Caco-2 (cell line): Measurements from ENCODE around the gene EPHB4. TPM values are rescaled to one million over a fixed set of nuclear protein-coding genes. Genes with fewer than 3 reads are reported as not detected.

ENCODE experiments used
- BruUV-seq: library from RNA; stranded (reverse); fragments of 400-500 nt; replicated peaks from 2 replicates; lab custom pipeline; 2021; lab: Mats Ljungman, UMichigan
- CTCF ChIA-PET: fragments of 300-600 bp; sonication (Branson Sonifier 250); formaldehyde crosslinking; loops from one replicate; lab custom pipeline; 2022; ENCODE audit warnings: antibody characterized with exemption; lab: Charles Lee
- POLR2A ChIA-PET: fragments of 300-600 bp; sonication (Branson Sonifier 250); formaldehyde crosslinking; loops from one replicate; lab custom pipeline; 2022; ENCODE audit warnings: antibody characterized with exemption; lab: Charles Lee
- DNase-seq, 2 experiments: peaks; one replicate each; pipeline versions ENCODE4 v3.0.0 to v3.0.0-alpha.2; 2020 to 2022
- H3K27me3 ChIP-seq: replicated peaks from 2 replicates; pipeline ENCODE4 v1.6.0; 2011; ENCODE audit warnings: low read length; ENCODE audit not compliant: control insufficient read depth, insufficient read depth
- H3K36me3 ChIP-seq: 2 replicates; pipeline ENCODE4 v1.5.1; 2011; ENCODE audit warnings: low read length; ENCODE audit not compliant: control insufficient read depth, insufficient read depth
- H3K4me1 ChIP-seq: fragments of 250-450 bp; sonication (Bioruptor Pico); 2 replicates; pipeline ENCODE4 v1.5.1; 2020; ENCODE audit warnings: mild to moderate bottlenecking
- H3K4me3 ChIP-seq: 2 replicates; pipeline ENCODE4 v1.5.1; 2011; ENCODE audit warnings: low read depth, mild to moderate bottlenecking, control low read depth, low read length
- H3K9me3 ChIP-seq: fragments of 250-450 bp; sonication (Bioruptor Pico); 2 replicates; pipeline ENCODE4 v1.5.1; 2020; ENCODE audit warnings: mild to moderate bottlenecking, moderate library complexity
- H3K27ac Mint-ChIP-seq: one replicate; pipeline ENCODE4 v1.8.0; 2022; ENCODE audit warnings: mixed read lengths; ENCODE audit not compliant: unreplicated experiment
- H3K27me3 Mint-ChIP-seq: one replicate; pipeline ENCODE4 v1.8.0; 2022; ENCODE audit warnings: mixed read lengths; ENCODE audit not compliant: insufficient read depth, unreplicated experiment
- H3K36me3 Mint-ChIP-seq: one replicate; pipeline ENCODE4 v1.8.0; 2022; ENCODE audit warnings: mild to moderate bottlenecking, mixed read lengths; ENCODE audit not compliant: insufficient read depth, unreplicated experiment
- H3K4me1 Mint-ChIP-seq: one replicate; pipeline ENCODE4 v1.8.0; 2022; ENCODE audit warnings: low read depth, mixed read lengths; ENCODE audit not compliant: unreplicated experiment
- H3K4me3 Mint-ChIP-seq: one replicate; pipeline ENCODE4 v1.8.0; 2022; ENCODE audit warnings: mild to moderate bottlenecking, moderate library complexity, mixed read lengths; ENCODE audit not compliant: unreplicated experiment
- H3K9me3 Mint-ChIP-seq: one replicate; pipeline ENCODE4 v1.8.0; 2022; ENCODE audit warnings: mixed read lengths; ENCODE audit not compliant: unreplicated experiment
- CTCF ChIP-seq, 2 experiments: fragments of 200-600 bp in 1 of 2; IDR thresholded peaks; 1 replicate in 1 of 2; 2 replicates in 1 of 2; pipeline versions ENCODE4 v1.5.1 to v1.8.0; 2011 to 2022; ENCODE audit warnings: antibody characterized with exemption in 1 of 2, control low read depth in 1 of 2, inconsistent platforms in 1 of 2, low read depth in 1 of 2, low read length in 1 of 2, mild to moderate bottlenecking in 1 of 2, moderate library complexity in 1 of 2; ENCODE audit not compliant: insufficient read depth in 1 of 2, severe bottlenecking in 1 of 2, unreplicated experiment in 1 of 2
- intact Hi-C: fragments of 100-400 bp; cut with micrococcal nuclease; formaldehyde crosslinking; loops from one replicate; pipeline ENCODE4 v1.10.0; 2022; ENCODE audit not compliant: unreplicated experiment
- total RNA-seq: library from RNA; stranded (reverse); gene quantifications from 2 replicates; pipeline ENCODE4 v1.2.3, GENCODE V29; 2022

EPHB4 gene
- total RNA-seq, 1 experiment from 2014 or later: 112 TPM

- Mint-ChIP-seq H3K4me1 (peaks cover 15% of the 10 kb centered on the region), H3K27me3 (no peaks in the 10 kb centered on the region), H3K27ac (peak overlapping the region; percentile 50), H3K9me3 (no peaks in the 10 kb centered on the region), H3K4me3 (peak overlapping the region; percentile 89), H3K36me3 (peaks cover 65% of the 10 kb centered on the region)
- POLR2A ChIA-PET: interaction anchor here (0.6 kb wide), 1 partner anchor 120 kb away, joined by 3 read pairs; the partner anchor contains the start of gene POP7
- peak; percentile 40 to 69 for TF ChIP-seq CTCF (IDR thresholded peaks at IDR 0.05; ENCODE audit: insufficient read depth in 1 of 2, low read depth in 1 of 2, low read length in 1 of 2, severe bottlenecking in 1 of 2, unreplicated experiment in 1 of 2)
- H3K9me3 ChIP-seq: no peaks in the 10 kb centered on the region
- no peaks in the 10 kb centered on the region for H3K27me3 ChIP-seq
- BruUV-seq: TSS peak; percentile 60
- CTCF ChIA-PET: interaction anchor here (0.6 to 3.8 kb wide), 8 partner anchors 11 to 389 kb away, joined by 3 to 51 read pairs (median 8); partner anchors contain the start of genes GNB2, POP7, PPP1R35 and SLC12A9
- H3K4me3 ChIP-seq: peak overlapping the region; percentile 71
- H3K4me1 ChIP-seq: peaks cover 16% of the 10 kb centered on the region
- peaks cover 11% of the 10 kb centered on the region for H3K36me3 ChIP-seq
- peak; percentile 55 to 56 for DNase-seq
- intact Hi-C loops: loop anchor here (1.0 kb wide), 1 partner anchor 121 kb away; no protein-coding TSS in a partner anchor
Measured at GRCh38 chr7:100825751-100826513, 1.4 kb downstream of the EPHB4 start.

- Mint-ChIP-seq H3K36me3 (peaks cover 72% of the 10 kb centered on the region), H3K27me3 (no peaks in the 10 kb centered on the region), H3K9me3 (no peaks in the 10 kb centered on the region), H3K4me1 (peaks cover 15% of the 10 kb centered on the region), H3K4me3 (peak overlapping the region; percentile 89), H3K27ac (peak overlapping the region; percentile 50)
- Histone ChIP-seq H3K36me3 (peaks cover 11% of the 10 kb centered on the region), H3K27me3 (no peaks in the 10 kb centered on the region), H3K4me3 (peak overlapping the region; percentile 71), H3K9me3 (no peaks in the 10 kb centered on the region), H3K4me1 (peaks cover 15% of the 10 kb centered on the region)
- intact Hi-C loops: no loop called here
- ChIA-PET POLR2A (interaction anchor here (0.6 kb wide), 1 partner anchor 120 kb away, joined by 3 read pairs; the partner anchor contains the start of gene POP7), CTCF (interaction anchor here (0.6 to 3.8 kb wide), 7 partner anchors 23 to 389 kb away, joined by 3 to 51 read pairs (median 5); partner anchors contain the start of genes GNB2, POP7, PPP1R35 and SLC12A9)
- TF ChIP-seq CTCF (IDR thresholded peaks at IDR 0.05; ENCODE audit: insufficient read depth in 1 of 2, low read depth in 1 of 2, low read length in 1 of 2, severe bottlenecking in 1 of 2, unreplicated experiment in 1 of 2): no peak
- no peak for DNase-seq
- BruUV-seq: no TSS peak
Measured at GRCh38 chr7:100825215-100825671, 2.1 kb downstream of the EPHB4 start.

GRCh38 chr7:100824499-100825214 is 2.7 kb downstream of the EPHB4 start:
- Histone ChIP-seq H3K27me3 (no peaks in the 10 kb centered on the region), H3K4me1 (peaks cover 15% of the 10 kb centered on the region), H3K36me3 (peaks cover 16% of the 10 kb centered on the region), H3K4me3 (no peak overlapping the region; the same call in none of the 2 replicates), H3K9me3 (no peaks in the 10 kb centered on the region)
- Mint-ChIP-seq H3K9me3 (no peaks in the 10 kb centered on the region), H3K27ac (no peak overlapping the region), H3K4me1 (peaks cover 15% of the 10 kb centered on the region), H3K36me3 (peaks cover 78% of the 10 kb centered on the region), H3K27me3 (no peaks in the 10 kb centered on the region), H3K4me3 (peak overlapping the region; percentile 6)
- TF ChIP-seq CTCF (IDR thresholded peaks at IDR 0.05; ENCODE audit: insufficient read depth in 1 of 2, low read depth in 1 of 2, low read length in 1 of 2, severe bottlenecking in 1 of 2, unreplicated experiment in 1 of 2): no peak
- intact Hi-C loops: no loop called here
- ChIA-PET CTCF (interaction anchor here (1.4 kb wide), 1 partner anchor 27 kb away, joined by 11 read pairs; the partner anchor contains the start of gene SLC12A9), POLR2A (no interaction called here)
- DNase-seq: no peak
- no TSS peak for BruUV-seq
